Nephron progenitor cell (in vitro differentiated cells): ENCODE results near the gene SIDT1.

Source experiments
- DNase-seq: peaks from one replicate; pipeline ENCODE4 v3.0.0; 2021
- H3K27ac Mint-ChIP-seq: 2 replicates; pipeline ENCODE4 v1.8.0; 2021; ENCODE audit warnings: mild to moderate bottlenecking, moderate library complexity, mixed read lengths
- H3K27me3 Mint-ChIP-seq: 2 replicates; pipeline ENCODE4 v1.8.0; 2021; ENCODE audit warnings: mild to moderate bottlenecking, low read depth, mixed read lengths; ENCODE audit not compliant: poor library complexity
- H3K36me3 Mint-ChIP-seq: 2 replicates; pipeline ENCODE4 v1.8.0; 2021; ENCODE audit warnings: low read depth, mixed read lengths
- H3K4me1 Mint-ChIP-seq: 2 replicates; pipeline ENCODE4 v1.8.0; 2021; ENCODE audit warnings: mixed read lengths
- H3K4me3 Mint-ChIP-seq: 2 replicates; pipeline ENCODE4 v1.8.0; 2021; ENCODE audit warnings: mild to moderate bottlenecking, moderate library complexity, mixed read lengths
- H3K9me3 Mint-ChIP-seq: 2 replicates; pipeline ENCODE4 v1.8.0; 2021; ENCODE audit warnings: mild to moderate bottlenecking, moderate library complexity, mixed read lengths
- TF ChIP-seq, protein P1 (sequence below): fragments of 200-600 bp; sonication (generic); IDR thresholded peaks from 2 replicates; pipeline ENCODE4 v1.5.0; 2021; ENCODE audit warnings: antibody characterized with exemption

The SIDT1 gene

DNA sequence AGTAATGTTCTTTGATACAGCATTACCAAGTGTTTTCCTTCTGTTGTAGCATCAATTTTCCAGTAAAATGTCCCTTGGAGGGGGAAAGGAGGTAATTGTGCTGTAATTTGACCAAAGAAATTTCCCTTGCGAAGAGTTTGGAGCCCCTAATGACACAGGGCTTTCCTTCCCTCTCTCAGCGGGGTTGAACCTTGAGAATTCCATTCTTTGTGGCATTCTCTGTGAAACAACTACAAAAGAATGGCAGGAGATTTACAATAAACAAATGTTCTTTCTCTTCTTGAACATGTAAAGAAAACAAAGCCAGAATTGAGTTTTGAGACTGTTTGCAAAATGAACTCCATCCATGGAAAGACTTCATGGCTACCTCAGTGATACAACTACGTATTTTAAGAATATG, 53.4 kb downstream of the SIDT1 start:
- peaks cover 5% of the 10 kb centered on the region for H3K27me3 Mint-ChIP-seq
- TF ChIP-seq, protein P1, sequence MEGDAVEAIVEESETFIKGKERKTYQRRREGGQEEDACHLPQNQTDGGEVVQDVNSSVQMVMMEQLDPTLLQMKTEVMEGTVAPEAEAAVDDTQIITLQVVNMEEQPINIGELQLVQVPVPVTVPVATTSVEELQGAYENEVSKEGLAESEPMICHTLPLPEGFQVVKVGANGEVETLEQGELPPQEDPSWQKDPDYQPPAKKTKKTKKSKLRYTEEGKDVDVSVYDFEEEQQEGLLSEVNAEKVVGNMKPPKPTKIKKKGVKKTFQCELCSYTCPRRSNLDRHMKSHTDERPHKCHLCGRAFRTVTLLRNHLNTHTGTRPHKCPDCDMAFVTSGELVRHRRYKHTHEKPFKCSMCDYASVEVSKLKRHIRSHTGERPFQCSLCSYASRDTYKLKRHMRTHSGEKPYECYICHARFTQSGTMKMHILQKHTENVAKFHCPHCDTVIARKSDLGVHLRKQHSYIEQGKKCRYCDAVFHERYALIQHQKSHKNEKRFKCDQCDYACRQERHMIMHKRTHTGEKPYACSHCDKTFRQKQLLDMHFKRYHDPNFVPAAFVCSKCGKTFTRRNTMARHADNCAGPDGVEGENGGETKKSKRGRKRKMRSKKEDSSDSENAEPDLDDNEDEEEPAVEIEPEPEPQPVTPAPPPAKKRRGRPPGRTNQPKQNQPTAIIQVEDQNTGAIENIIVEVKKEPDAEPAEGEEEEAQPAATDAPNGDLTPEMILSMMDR, result no peak
- no peak for DNase-seq
- peaks cover 6% of the 10 kb centered on the region for H3K4me1 Mint-ChIP-seq
- H3K36me3 Mint-ChIP-seq, result no peaks in the 10 kb centered on the region
- no peaks in the 10 kb centered on the region for H3K9me3 Mint-ChIP-seq
- H3K27ac Mint-ChIP-seq, result no peak overlapping the region
- no peak overlapping the region for H3K4me3 Mint-ChIP-seq

DNA sequence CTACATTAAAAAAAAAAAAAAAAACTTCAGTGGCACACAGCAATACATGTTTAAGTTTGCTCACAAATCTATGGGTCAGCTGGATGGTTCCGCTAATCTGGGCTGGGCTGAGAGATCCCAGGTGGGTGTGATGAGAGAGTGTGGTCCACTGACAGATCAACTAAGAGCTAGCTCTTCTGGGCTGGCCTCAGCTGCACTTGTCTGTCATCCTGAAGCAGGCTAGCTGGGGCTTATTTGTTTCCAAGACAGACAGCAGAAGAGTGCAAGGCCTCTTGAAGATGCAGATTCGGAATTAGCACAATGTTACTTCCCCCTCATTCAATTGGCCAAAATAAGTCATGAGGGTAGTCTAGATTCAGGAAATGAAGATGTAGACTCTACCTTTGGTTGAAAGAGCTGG, 56.5 kb downstream of the SIDT1 start:
- peaks cover 27% of the 10 kb centered on the region for H3K4me1 Mint-ChIP-seq
- H3K27me3 Mint-ChIP-seq, result no peaks in the 10 kb centered on the region
- no peak overlapping the region for H3K4me3 Mint-ChIP-seq
- DNase-seq, result no peak
- H3K9me3 Mint-ChIP-seq, result peaks cover 3% of the 10 kb centered on the region
- no peak overlapping the region for H3K27ac Mint-ChIP-seq
- TF ChIP-seq, protein P1, result no peak
- H3K36me3 Mint-ChIP-seq, result no peaks in the 10 kb centered on the region

GRCh38 chr3:113589971-113590370, 57.6 kb downstream of the SIDT1 start:
- Mint-ChIP-seq H3K4me3 (no peak overlapping the region), H3K36me3 (no peaks in the 10 kb centered on the region), H3K27me3 (no peaks in the 10 kb centered on the region), H3K4me1 (peaks cover 32% of the 10 kb centered on the region), H3K9me3 (peaks cover 3% of the 10 kb centered on the region), H3K27ac (no peak overlapping the region)
- no peak for DNase-seq
- TF ChIP-seq, protein P1, result no peak

GRCh38 chr3:113590983-113591382, 58.6 kb downstream of the SIDT1 start:
- Mint-ChIP-seq H3K27me3 (no peaks in the 10 kb centered on the region), H3K4me1 (peaks cover 28% of the 10 kb centered on the region), H3K4me3 (no peak overlapping the region), H3K36me3 (no peaks in the 10 kb centered on the region), H3K9me3 (peaks cover 3% of the 10 kb centered on the region), H3K27ac (no peak overlapping the region)
- no peak for DNase-seq
- TF ChIP-seq, protein P1, result no peak

DNA sequence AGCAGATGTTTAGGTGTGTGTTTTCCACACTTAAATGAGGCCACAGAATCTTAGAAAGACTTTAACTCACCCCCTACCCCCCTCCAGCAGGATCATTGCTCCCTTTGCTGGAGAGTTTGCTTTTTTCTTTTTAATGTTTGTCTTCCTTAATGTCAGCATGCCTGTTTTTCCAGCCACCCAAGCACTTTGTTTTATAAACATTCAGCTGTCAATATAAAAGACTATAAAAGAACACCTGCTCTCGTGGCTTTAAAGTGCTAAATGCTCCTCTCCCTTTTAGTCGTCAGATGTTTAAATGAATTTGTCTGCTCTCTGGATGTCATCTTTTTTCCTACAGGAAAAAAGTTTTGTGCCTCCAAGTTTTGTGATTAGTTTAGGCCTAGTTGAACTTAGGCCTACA, 61.7 kb downstream of the SIDT1 start:
- Mint-ChIP-seq H3K4me3 (no peak overlapping the region), H3K4me1 (peaks cover 34% of the 10 kb centered on the region), H3K9me3 (peaks cover 3% of the 10 kb centered on the region), H3K27ac (no peak overlapping the region), H3K27me3 (no peaks in the 10 kb centered on the region), H3K36me3 (no peaks in the 10 kb centered on the region)
- DNase-seq, result no peak
- TF ChIP-seq, protein P1, result no peak

GRCh38 chr3:113597596-113598354, 65.4 kb downstream of the SIDT1 start:
- no peaks in the 10 kb centered on the region for H3K27me3 Mint-ChIP-seq
- no peak overlapping the region for H3K27ac Mint-ChIP-seq

More at GRCh38 chr3:113597596-113598354, 65.4 kb downstream of the SIDT1 start:
- peaks cover 39% of the 10 kb centered on the region for H3K4me1 Mint-ChIP-seq
- H3K9me3 Mint-ChIP-seq, result no peaks in the 10 kb centered on the region
- DNase-seq, result no peak
- TF ChIP-seq, protein P1, result no peak
- H3K36me3 Mint-ChIP-seq, result no peaks in the 10 kb centered on the region
- no peak overlapping the region for H3K4me3 Mint-ChIP-seq
